Pons (tissue), 1 donor: Measurements from ENCODE around the gene ZDHHC5.
"Not testable (repeated sequence)": the region's sequence is repeated elsewhere in the genome, so short reads cannot be mapped to it uniquely, and the experiment has no call there.

Experiments
- DNase-seq: peaks from one replicate; pipeline ENCODE4 v3.0.0-alpha.2; 2016; ENCODE audit warnings: low spot score

ZDHHC5 gene

DNA sequence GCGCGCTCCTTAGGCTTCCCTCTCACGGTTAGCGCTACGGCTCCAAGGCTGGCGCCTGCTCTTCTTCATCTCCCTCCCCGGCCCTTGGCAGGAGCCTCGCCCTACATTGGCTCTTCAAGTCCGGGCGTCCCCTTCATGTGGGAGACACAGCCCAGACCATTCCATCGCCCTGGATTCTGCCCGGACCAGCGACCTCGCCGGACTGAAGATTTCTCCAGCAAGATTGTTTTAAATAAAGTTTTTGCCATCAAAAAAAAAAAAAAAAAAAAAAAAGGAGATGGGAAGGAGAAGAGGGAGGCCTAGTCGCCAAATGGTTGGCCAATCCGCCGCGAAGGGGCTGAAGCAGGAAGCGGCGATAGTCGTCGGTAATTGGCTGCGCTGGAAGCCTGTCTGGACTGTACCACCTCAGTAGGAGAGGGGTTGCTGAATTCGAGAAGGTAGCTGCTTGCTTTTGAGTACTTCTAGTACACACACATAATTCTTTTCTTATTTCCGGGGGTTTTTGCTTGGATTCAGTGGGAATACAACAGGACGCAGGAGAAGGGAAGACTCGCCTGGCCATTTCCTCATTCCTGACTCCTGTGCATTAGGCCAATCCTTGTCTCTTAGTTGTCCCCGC, 688 bp upstream of the ZDHHC5 start:
- peak; percentile 99 for DNase-seq

DNA sequence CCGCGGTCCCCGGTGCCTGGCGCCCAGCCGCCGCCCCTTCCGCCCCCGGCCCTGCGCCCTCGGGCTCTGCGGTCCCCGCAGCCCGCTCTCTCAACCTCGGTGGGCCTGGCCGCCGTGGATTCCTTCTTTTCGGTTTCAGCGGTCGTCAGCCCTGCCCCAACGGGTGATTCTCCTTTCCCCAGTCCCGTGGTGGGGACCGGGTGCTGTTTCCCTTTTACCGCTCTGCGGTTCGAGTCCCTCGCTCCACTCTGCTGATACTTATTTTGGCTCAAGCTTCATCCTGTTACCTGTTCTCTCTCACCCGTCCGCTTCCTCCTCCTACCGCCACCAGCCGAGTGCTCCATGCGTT, 494 bp downstream of the ZDHHC5 start:
- DNase-seq, result no peak

DNA sequence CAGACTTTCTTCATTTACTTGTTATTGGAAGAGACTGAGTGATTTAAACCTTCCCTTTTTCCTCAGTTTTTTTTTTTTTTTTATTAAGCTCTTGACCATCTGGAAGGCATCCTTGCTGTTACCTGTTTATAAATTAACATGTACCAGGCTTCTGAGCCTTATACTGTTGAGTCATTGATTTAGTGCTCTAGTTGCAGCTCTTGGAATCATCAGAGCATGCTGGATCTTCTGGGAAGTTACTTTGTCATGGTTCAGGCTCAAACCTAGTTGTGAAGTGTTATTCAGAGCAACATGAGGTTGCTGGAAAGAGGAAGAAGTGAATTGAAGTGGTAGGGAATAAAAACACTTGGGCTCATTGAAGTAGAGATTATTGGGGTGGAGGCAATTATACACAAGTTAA, 6.3 kb downstream of the ZDHHC5 start:
- DNase-seq, result no peak

DNA sequence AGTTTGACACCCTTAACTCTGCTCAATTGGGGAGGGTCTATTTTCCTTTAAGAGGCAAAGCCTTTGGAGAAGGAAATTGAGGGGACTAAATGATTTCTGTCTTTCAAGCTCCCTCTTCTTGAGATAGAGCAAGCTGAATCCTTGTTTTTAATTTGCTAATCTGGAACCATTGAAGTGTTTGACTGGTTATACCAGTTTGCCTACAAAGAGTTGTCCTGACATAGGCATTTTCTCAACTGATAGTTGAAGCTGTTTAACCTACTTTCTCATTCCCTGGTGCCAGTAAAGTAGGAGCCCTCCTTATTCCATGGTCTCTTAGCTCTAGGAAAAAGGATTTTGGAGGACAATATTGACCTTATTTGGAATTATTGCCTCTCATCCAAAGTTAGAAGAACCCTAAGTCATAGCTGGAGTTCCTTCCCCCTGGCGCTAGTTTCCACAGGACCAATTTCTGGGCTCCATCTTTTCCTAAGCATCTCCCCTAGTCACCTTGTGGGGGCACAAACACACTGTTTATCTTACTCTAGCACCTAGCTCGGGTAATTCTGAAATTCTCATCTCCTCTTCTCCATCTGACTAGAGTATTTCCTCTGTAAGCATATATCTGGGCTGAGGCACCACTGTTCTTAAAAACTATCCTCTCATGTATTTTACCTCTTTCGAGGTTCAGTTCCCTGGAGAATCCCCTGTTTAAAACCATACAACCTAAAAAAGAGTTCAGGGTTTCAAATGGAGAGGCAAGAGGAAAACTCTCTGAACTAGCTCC, 7.4 kb downstream of the ZDHHC5 start:
- DNase-seq, result no peak

DNA sequence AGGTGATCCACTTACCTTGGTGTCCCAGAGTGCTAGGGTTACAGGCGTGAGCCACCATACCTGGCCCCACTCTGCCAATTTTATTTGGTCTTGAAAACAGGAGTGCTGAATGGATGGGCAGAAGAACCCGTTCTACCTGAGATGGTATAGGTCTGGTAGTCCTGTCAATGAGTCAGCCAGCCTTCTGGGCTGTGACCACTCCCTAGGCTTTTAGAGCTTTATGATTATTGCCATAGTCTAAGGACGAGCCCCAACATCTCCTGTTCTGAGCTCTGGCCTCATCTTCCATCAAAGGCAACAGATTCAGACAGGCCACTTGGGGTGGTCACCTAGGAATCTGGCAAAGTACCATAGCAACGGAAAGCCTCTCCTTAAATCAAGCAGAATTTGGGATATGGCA, 11.5 kb downstream of the ZDHHC5 start:
- no peak for DNase-seq

DNA sequence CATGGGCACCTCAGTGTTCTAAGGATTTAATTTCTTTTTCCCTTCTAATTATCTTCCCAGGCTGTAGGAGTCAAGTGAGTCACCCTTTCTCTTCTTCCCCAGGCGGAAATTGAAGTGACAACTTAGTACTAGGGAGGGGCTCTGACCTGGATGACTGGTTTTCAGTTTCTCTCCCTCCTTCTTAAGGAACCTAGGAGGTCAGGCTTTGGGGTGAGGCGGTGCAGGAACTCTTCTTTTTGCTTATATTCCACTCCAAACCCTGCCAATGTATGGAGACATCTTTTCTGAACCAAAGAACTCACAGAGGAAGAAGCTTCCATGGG, 12.6 kb downstream of the ZDHHC5 start:
- DNase-seq, result no peak

DNA sequence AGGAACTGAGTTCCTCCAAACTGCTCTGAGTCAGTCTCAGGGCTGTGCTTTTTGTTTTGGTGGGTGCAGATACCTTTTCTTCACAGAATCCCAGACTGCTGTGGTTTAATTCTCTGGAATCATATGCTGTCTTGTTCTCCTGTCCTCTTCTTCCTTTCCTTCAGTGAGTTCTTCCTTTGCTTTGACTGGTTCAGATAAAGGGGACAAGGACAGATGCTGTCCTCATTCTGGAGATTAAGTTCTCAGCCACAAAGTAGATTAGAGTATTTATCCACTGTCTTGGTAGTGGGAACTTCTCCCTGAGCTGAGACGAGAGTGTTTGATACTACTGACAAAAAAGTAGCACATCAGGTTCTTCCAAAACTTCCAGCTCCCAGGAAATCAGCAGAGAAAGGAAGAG, 13.3 kb downstream of the ZDHHC5 start:
- DNase-seq, result no peak

DNA sequence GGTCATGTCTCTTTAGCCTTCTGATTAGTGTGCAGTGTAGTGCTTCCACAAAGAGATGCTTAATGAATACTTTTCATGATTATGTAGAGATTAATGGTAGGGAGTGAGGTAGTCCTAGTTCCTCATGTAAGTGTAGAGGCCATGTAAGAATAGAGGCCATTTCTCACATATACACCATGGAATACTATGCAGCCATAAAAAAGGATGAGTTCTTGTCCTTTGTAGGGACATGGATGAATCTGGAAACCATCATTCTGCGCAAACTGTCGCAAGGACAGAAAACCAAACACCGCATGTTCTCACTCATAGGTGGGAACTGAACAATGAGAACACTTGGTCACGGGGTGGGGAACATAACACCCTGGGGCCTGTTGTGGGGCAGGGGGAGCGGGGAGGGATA, 22.6 kb downstream of the ZDHHC5 start:
- DNase-seq, result not testable (repeated sequence)

DNA sequence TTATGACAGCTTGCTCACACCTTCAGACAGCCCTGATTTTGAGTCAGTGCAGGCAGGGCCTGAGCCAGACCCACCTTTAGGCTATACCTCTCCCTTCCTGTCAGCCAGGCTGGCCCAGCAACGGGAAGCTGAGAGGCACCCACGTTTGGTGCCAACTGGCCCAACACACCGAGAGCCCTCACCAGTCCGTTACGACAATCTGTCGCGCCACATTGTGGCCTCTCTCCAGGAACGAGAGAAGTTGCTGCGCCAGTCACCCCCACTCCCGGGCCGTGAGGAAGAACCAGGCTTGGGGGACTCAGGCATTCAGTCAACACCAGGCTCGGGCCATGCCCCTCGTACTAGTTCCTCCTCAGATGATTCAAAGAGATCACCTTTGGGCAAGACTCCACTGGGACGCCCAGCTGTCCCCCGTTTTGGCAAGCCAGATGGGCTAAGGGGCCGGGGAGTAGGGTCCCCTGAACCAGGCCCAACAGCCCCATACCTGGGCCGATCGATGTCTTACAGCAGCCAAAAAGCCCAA, 31.0 kb downstream of the ZDHHC5 start:
- no peak for DNase-seq

DNA sequence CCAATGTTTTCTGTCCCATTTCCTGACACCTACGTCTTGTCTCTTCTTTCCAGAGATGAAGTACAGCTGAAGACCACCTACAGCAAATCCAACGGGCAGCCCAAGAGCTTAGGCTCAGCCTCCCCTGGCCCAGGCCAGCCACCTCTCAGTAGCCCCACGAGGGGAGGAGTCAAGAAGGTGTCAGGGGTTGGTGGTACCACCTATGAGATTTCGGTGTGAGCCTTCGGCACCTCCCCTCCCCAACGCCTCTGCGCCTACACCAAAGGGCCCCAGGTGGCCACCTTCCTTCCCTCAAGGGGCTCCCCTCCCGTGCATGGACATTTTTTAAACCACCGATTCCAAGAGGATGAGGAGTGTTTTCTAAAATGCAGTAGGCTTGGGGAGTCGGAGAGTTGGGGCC, 31.9 kb downstream of the ZDHHC5 start:
- DNase-seq, result no peak

DNA sequence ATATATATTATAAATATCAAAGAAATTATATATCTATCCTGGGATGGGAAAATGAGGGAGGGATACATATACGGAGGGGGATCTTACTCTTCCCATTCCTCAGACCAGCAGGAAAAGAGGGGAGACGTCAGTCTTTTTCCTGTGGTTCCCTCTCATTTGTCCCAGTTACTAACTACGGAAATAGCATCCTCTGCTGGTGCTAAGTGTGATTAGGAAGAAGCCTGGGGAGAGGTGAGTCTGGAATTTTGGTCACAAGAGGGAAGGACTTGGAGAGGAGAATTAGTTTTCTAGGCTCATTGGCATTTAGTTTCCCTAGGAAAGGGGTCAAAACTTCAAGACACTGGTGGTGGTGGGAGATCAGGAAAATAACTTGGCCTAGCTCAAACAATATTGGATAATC, 32.5 kb downstream of the ZDHHC5 start:
- DNase-seq, result no peak

DNA sequence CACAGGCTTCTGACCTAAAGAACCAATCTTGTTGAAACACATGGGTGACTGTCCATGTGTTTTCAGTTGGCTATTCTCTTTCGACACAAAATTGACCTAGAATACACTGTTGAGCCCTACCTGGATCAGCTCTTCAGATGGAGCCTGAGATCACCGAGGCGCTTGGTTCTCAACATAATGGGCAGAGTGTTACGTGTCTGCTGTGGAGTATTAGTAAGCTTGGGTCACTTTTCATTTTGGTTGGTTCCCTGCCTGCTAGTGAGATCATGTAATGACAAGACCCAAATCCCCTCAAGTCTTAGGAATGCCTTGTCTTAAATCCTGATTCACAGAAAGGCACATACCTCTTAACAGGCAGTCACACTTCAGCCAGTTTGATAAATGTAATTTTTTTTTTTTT, 35.4 kb downstream of the ZDHHC5 start:
- no peak for DNase-seq

DNA sequence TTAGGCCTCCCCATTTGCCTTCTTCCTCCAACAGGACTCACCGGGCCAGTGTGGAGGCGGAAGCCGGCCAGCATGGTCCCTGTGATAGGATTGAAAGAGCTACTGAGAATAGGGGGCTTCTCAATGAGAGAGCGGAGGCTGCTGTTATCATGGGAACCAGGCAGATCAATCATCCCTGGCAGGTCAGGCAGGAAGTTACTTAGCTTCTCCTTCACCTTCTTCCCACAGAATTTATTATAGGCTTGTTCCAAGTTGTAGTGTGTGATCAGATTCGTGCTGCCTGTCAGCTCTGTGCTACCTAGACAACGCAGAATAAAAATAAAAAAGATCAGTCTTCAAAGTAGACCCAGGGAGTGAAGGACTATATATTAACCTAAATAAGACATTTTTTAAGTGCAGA, 37.0 kb downstream of the ZDHHC5 start:
- DNase-seq, result no peak

DNA sequence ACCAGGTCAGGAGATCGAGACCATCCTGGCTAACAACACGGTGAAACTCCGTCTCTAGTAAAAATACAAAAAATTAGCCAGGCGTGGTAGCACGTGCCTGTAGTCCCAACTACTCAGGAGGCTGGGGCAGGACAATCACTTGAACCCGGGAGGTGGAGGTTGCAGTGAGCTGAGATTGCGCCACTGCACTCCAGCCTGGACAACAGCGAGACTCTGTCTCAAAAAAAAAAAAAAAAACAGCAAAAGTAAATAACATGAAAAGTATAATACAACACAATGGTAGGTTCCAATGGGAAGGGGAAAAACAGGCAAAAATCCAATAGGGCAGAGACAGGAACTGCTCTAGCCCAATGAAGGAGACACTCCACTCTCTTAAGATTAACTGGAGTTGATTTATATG, 37.5 kb downstream of the ZDHHC5 start:
- not testable (repeated sequence) for DNase-seq

DNA sequence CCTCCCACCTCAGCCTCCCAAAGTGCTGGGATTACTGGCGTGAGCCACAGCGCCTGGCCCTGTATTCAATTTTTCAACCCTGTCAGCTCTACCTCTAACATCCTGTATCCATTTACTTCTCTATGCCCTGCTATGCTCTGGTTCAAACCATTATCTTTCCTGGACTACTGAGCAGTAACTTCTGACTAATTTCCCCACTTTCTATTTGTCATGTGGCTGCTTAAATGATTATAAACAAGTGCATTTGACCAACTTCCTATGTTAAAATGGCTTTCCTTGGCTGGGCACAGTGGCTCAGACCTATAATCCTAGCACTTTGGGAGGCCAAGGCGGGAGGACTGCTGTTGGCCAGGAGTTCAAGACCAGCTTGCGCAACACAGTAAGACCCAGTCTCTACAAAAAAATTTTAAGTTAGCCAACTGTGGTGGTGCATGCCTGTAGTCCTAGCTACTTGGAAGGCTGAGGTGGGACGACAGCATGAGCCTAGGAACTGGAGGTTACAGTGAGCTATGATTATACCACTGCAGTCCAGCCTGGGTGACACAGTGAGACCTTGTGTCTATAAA, 42.0 kb downstream of the ZDHHC5 start:
- no peak for DNase-seq

DNA sequence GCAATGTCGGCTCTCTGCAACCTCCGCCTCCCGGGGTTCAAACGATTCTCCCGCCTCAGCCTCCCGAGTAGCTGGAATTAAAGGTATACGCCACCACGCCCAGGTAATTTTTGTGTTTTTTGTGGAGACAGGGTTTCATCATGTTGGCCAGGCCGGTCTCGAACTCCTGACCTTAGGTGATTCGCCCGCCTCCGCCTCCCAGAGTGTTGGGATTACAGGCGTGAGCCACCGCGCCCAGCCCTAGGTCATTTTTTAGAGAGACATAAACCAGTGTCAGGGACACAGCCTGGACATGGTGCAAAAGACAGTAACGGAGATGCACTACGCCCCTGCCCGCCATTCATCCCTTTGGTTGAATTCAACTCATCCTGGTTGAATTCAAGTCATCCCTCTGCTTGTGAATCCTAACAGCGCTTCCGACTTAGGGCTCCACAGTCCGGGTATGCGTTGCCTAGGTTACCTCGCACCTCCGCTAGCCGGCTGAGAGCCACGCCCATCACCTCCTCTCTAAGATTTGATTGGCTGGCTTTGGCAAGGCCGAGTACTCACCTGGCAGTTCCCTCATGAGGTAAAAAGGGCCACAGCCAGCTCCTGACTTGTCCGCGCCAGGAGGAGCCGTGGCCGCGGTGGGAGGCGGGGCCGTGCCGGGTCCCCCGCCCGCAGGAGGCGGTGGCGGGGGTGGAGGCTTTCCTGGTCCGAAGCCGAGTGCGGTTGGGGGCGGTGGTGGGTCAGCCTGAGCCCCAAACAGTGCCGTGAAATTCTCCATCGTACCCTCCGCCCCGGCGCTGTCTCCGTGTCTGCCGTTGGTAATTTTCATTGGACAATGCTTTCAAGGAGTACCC, 43.7 kb downstream of the ZDHHC5 start, which contains the start of gene MED19:
TSS of gene MED19 (minus strand) at position 802 of the 842 bp plus-strand sequence. CDS start at position 766, 36 bp downstream.
- DNase-seq, result peak; percentile 66

DNA sequence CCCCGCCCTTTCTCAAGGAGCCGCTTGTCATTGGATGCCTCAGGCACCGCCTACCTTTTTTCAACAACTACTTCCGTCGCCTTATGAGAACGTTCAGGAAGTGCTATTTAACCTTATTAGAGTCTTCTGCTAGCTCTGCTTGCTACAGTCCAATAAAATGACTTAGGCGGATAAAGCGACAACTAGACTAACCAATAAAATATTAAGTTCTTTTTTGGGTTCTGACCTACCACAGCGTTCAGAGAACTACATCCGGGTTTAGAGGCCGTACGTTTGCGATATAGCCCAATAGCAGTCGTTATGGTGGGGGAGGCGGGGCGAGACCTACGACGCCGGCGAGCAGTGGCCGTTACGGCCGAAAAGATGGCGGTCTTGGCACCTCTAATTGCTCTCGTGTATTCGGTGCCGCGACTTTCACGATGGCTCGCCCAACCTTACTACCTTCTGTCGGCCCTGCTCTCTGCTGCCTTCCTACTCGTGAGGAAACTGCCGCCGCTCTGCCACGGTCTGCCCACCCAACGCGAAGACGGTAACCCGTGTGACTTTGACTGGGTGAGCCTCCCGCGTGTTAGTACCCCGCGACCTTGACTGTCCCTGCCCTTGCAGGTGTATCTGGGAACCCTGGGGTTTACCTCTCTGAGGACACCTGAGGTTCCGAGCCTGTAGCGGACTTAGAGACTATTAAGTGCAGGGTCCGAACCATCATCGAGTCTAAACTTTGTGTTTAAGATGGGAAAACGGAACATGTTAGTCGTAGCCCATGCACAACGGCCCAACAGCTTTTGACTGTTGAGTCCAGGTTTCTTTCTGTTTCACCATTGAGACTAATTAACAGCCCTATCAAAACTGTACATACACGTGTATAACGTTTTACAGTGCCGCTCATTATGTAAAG, 44.6 kb downstream of the ZDHHC5 start, which contains the start of gene TMX2:
TSS of gene TMX2 (plus strand) at position 338 of the 895 bp plus-strand sequence. CDS start at position 364, 26 bp downstream.
- peak; percentile 100 for DNase-seq

DNA sequence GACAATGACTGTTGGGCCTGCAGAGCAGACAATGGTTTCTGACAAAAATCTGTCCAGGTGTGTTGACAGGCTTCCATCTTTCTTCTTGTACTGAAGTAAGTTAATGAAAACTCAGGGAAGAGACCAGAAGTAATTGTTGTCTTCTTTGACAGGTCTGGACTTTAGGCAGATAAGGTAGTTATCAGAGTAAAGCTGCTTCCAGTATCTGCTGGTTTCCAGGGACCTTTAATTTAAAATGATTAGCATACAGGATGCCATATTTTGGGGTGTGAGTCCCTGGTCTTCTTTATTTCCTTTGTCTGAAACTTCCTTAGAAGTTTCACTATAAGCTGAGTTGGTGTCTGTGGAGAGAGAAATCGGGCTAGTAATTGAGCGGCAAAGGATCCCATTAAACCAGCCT, 45.9 kb downstream of the ZDHHC5 start:
- DNase-seq, result no peak

DNA sequence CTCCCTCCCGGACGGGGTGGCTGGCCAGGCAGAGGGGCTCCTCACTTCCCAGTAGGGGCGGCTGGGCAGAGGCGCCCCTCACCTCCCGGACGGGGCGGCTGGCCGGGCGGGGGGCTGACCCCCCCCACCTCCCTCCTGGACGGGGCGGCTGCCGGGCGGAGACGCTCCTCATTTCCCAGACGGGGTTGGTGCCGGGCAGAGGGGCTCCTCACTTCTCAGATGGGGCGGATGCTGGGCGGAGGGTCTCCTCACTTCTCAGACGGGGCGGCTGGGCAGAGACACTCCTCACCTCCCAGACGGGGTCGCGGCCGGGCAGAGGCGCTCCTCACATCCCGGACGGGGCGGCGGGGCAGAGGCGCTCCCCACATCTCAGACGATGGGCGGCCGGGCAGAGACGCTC, 48.8 kb downstream of the ZDHHC5 start:
- not testable (repeated sequence) for DNase-seq

DNA sequence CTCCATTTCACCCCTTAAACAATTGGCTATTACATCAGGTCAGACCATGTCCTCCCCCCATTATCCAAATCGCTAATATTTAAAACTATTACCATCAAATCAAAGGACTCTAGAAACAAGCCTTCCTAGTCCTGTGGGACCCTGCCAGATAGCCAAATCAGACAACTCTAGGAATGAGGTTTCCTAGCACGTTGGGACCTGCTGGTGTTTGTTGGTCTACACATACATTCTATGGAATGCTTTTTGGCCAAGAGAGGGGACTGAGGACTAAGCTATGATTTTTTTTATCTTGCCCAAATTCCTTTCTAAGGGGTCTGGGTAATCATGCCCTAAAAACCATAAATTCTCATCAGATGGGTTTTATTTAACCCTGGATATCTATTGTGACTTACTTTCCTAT, 59.3 kb downstream of the ZDHHC5 start:
- no peak for DNase-seq

DNA sequence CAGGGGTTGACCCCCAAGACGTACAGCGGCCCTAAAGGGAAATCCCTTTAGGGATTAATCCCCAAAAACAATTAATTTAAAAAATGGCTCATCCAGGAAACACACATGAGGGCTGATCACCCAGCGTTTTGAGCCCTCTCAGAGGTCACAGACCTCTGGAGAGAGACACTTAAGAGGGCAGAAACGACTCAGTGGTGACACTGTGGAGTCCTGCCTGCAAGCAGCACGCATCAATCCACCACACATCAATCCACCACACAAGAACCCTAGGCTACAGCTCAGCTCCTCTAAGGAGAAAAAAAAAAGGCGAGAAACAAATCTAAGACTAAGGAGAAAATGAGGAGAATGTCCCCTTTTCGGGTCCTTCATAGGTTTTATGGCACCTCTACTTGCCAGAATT, 60.9 kb downstream of the ZDHHC5 start:
- DNase-seq, result no peak
